ENCODE data around the gene INPP4B. TPM values are rescaled to one million over a fixed set of nuclear protein-coding genes. Genes with fewer than 3 reads are reported as not detected.

Gene INPP4B
- total and polyA plus RNA-seq, 2 donors, result 2.3 to 7.8 TPM

GRCh38 chr4:142160509-142160908, 685.6 kb downstream of the INPP4B start:
- Histone ChIP-seq H3K27ac (ENCODE audit: low read depth in 1 of 2, low read length in 1 of 2) (no peak overlapping the region), H3K36me3 (ENCODE audit: control insufficient read depth in 2 of 2, insufficient read depth in 2 of 2, low read length in 1 of 2) (no peaks in the 10 kb centered on the region), H3K9me3 (ENCODE audit: control insufficient read depth in 2 of 2, insufficient read depth in 1 of 2, low read length in 1 of 2) (no peaks in the 10 kb centered on the region), H3K4me3 (ENCODE audit: low read length in 2 of 2) (no peak overlapping the region), H3K27me3 (ENCODE audit: control insufficient read depth in 2 of 2, insufficient read depth in 1 of 2, low read length in 1 of 2) (no peaks in the 10 kb centered on the region), H3K4me1 (ENCODE audit: control insufficient read depth in 2 of 2, insufficient read depth in 2 of 2, low read length in 2 of 2) (no peaks in the 10 kb centered on the region)
- WGBS, result 97% methylated on average over 2 of the region's 2 CpGs
- no peak for DNase-seq (ENCODE audit: low read depth in 6 of 9, low spot score in 9 of 9)

DNA sequence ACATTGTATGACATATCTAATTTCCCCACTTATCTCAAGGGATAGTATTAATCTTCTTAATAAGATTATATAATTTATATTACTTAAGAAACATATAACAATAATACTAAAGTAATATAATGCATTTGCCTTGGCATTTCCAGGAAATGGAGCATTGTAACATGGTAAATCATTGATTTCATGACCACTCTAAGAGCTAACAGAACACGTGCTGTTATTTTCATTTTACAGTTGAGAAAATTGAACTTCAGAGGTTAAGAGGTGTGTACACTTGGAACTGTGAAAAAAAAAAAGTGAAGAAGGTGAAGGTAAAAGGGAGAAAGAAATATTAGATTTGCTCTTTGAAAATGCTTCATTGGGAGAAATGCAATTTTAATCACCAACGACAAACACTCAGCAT, 687.1 kb downstream of the INPP4B start:
- no peak overlapping the region for H3K27ac ChIP-seq (ENCODE audit: low read depth in 1 of 2, low read length in 1 of 2)
- H3K27me3 ChIP-seq (ENCODE audit: control insufficient read depth in 2 of 2, insufficient read depth in 1 of 2, low read length in 1 of 2), result no peaks in the 10 kb centered on the region
- H3K4me1 ChIP-seq (ENCODE audit: control insufficient read depth in 2 of 2, insufficient read depth in 2 of 2, low read length in 2 of 2), result no peaks in the 10 kb centered on the region
- no peak for DNase-seq (ENCODE audit: low read depth in 6 of 9, low spot score in 9 of 9)
- 97% methylated on average over 2 of the region's 2 CpGs for WGBS
- no peaks in the 10 kb centered on the region for H3K9me3 ChIP-seq (ENCODE audit: control insufficient read depth in 2 of 2, insufficient read depth in 1 of 2, low read length in 1 of 2)
- no peak overlapping the region for H3K4me3 ChIP-seq (ENCODE audit: low read length in 2 of 2)
- no peaks in the 10 kb centered on the region for H3K36me3 ChIP-seq (ENCODE audit: control insufficient read depth in 2 of 2, insufficient read depth in 2 of 2, low read length in 1 of 2)

- Histone ChIP-seq H3K36me3 (ENCODE audit: control insufficient read depth in 2 of 2, insufficient read depth in 2 of 2, low read length in 1 of 2) (no peaks in the 10 kb centered on the region), H3K9me3 (ENCODE audit: control insufficient read depth in 2 of 2, insufficient read depth in 1 of 2, low read length in 1 of 2) (no peaks in the 10 kb centered on the region), H3K27ac (ENCODE audit: low read depth in 1 of 2, low read length in 1 of 2) (no peak overlapping the region), H3K27me3 (ENCODE audit: control insufficient read depth in 2 of 2, insufficient read depth in 1 of 2, low read length in 1 of 2) (no peaks in the 10 kb centered on the region), H3K4me3 (ENCODE audit: low read length in 2 of 2) (no peak overlapping the region), H3K4me1 (ENCODE audit: control insufficient read depth in 2 of 2, insufficient read depth in 2 of 2, low read length in 2 of 2) (no peaks in the 10 kb centered on the region)
- DNase-seq (ENCODE audit: low read depth in 6 of 9, low spot score in 9 of 9), result no peak
Measured at GRCh38 chr4:142156256-142156655, 689.8 kb downstream of the INPP4B start.

DNA sequence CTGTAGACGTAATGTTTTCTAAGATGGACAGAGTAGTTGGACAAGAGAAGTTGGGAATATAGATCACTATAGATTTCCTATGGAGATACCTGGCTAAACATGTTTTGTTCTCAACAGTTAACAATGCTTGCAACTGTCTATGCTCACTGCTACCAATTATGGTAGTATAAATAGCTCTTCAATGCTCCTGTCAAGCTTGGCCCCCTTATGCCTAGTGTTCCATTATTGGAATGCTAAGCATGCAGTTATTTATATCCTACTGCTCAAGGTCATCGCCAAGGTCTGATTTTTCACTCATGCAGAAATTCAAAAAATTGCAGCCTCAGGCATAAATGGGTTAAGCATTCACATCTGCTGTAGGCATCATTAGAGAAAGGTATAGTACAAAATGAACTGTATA, 690.8 kb downstream of the INPP4B start:
- no peaks in the 10 kb centered on the region for H3K4me1 ChIP-seq (ENCODE audit: control insufficient read depth in 2 of 2, insufficient read depth in 2 of 2, low read length in 2 of 2)
- no peaks in the 10 kb centered on the region for H3K27me3 ChIP-seq (ENCODE audit: control insufficient read depth in 2 of 2, insufficient read depth in 1 of 2, low read length in 1 of 2)
- no peaks in the 10 kb centered on the region for H3K9me3 ChIP-seq (ENCODE audit: control insufficient read depth in 2 of 2, insufficient read depth in 1 of 2, low read length in 1 of 2)
- whole genome bisulfite sequencing, result 94% methylated on average over 2 of the region's 2 CpGs
- H3K27ac ChIP-seq (ENCODE audit: low read depth in 1 of 2, low read length in 1 of 2), result no peak overlapping the region
- no peaks in the 10 kb centered on the region for H3K36me3 ChIP-seq (ENCODE audit: control insufficient read depth in 2 of 2, insufficient read depth in 2 of 2, low read length in 1 of 2)
- H3K4me3 ChIP-seq (ENCODE audit: low read length in 2 of 2), result no peak overlapping the region
- DNase-seq (ENCODE audit: low read depth in 6 of 9, low spot score in 9 of 9), result no peak

DNA sequence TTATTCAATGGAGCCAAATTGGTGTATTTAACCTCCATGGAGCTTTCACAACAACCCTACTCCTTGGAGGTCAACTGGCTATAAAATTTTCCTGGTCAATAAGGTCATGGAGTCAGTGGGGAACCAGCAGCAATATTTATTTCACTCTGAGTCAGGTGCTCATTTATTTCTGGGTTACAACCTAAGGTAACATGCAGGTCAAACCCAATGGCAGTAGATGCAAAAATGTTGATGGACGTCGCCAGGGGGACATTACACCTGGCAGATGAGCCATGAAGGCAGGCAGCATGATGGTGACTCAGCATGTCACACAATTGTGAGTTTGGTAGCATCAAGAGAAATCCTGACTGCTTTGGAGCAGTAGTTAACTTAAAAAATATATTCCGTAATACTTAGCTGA, 695.6 kb downstream of the INPP4B start:
- no peak overlapping the region for H3K4me3 ChIP-seq (ENCODE audit: low read length in 2 of 2)
- H3K9me3 ChIP-seq (ENCODE audit: control insufficient read depth in 2 of 2, insufficient read depth in 1 of 2, low read length in 1 of 2), result no peaks in the 10 kb centered on the region
- WGBS, result 97% methylated on average over 3 of the region's 3 CpGs
- H3K27ac ChIP-seq (ENCODE audit: low read depth in 1 of 2, low read length in 1 of 2), result no peak overlapping the region
- DNase-seq (ENCODE audit: low read depth in 6 of 9, low spot score in 9 of 9), result no peak
- H3K27me3 ChIP-seq (ENCODE audit: control insufficient read depth in 2 of 2, insufficient read depth in 1 of 2, low read length in 1 of 2), result no peaks in the 10 kb centered on the region
- no peaks in the 10 kb centered on the region for H3K4me1 ChIP-seq (ENCODE audit: control insufficient read depth in 2 of 2, insufficient read depth in 2 of 2, low read length in 2 of 2)
- no peaks in the 10 kb centered on the region for H3K36me3 ChIP-seq (ENCODE audit: control insufficient read depth in 2 of 2, insufficient read depth in 2 of 2, low read length in 1 of 2)

- 96% methylated on average over 1 of the region's 1 CpG for WGBS
Measured at GRCh38 chr4:142144813-142145212, 701.3 kb downstream of the INPP4B start.

GRCh38 chr4:142142366-142143054, 703.6 kb downstream of the INPP4B start:
- 97% methylated on average over 2 of the region's 2 CpGs for WGBS
- Histone ChIP-seq H3K4me1 (ENCODE audit: control insufficient read depth in 2 of 2, insufficient read depth in 2 of 2, low read length in 2 of 2) (no peaks in the 10 kb centered on the region), H3K36me3 (ENCODE audit: control insufficient read depth in 2 of 2, insufficient read depth in 2 of 2, low read length in 1 of 2) (no peaks in the 10 kb centered on the region), H3K27me3 (ENCODE audit: control insufficient read depth in 2 of 2, insufficient read depth in 1 of 2, low read length in 1 of 2) (no peaks in the 10 kb centered on the region), H3K27ac (ENCODE audit: low read depth in 1 of 2, low read length in 1 of 2) (no peak overlapping the region), H3K9me3 (ENCODE audit: control insufficient read depth in 2 of 2, insufficient read depth in 1 of 2, low read length in 1 of 2) (no peaks in the 10 kb centered on the region), H3K4me3 (ENCODE audit: low read length in 2 of 2) (no peak overlapping the region)
- DNase-seq (ENCODE audit: low read depth in 6 of 9, low spot score in 9 of 9), result no peak

More at GRCh38 chr4:142144813-142145212, 701.3 kb downstream of the INPP4B start:
- Histone ChIP-seq H3K4me3 (ENCODE audit: low read length in 2 of 2) (no peak overlapping the region), H3K4me1 (ENCODE audit: control insufficient read depth in 2 of 2, insufficient read depth in 2 of 2, low read length in 2 of 2) (no peaks in the 10 kb centered on the region), H3K9me3 (ENCODE audit: control insufficient read depth in 2 of 2, insufficient read depth in 1 of 2, low read length in 1 of 2) (no peaks in the 10 kb centered on the region), H3K27ac (ENCODE audit: low read depth in 1 of 2, low read length in 1 of 2) (no peak overlapping the region), H3K36me3 (ENCODE audit: control insufficient read depth in 2 of 2, insufficient read depth in 2 of 2, low read length in 1 of 2) (no peaks in the 10 kb centered on the region), H3K27me3 (ENCODE audit: control insufficient read depth in 2 of 2, insufficient read depth in 1 of 2, low read length in 1 of 2) (no peaks in the 10 kb centered on the region)
- no peak for DNase-seq (ENCODE audit: low read depth in 6 of 9, low spot score in 9 of 9)

- Histone ChIP-seq H3K27ac (ENCODE audit: low read depth in 1 of 2, low read length in 1 of 2) (no peak overlapping the region), H3K4me1 (ENCODE audit: control insufficient read depth in 2 of 2, insufficient read depth in 2 of 2, low read length in 2 of 2) (no peaks in the 10 kb centered on the region), H3K36me3 (ENCODE audit: control insufficient read depth in 2 of 2, insufficient read depth in 2 of 2, low read length in 1 of 2) (no peaks in the 10 kb centered on the region), H3K27me3 (ENCODE audit: control insufficient read depth in 2 of 2, insufficient read depth in 1 of 2, low read length in 1 of 2) (no peaks in the 10 kb centered on the region), H3K4me3 (ENCODE audit: low read length in 2 of 2) (no peak overlapping the region), H3K9me3 (ENCODE audit: control insufficient read depth in 2 of 2, insufficient read depth in 1 of 2, low read length in 1 of 2) (no peaks in the 10 kb centered on the region)
- no peak for DNase-seq (ENCODE audit: low read depth in 6 of 9, low spot score in 9 of 9)
- WGBS, result 91% methylated on average over 2 of the region's 2 CpGs
Measured at GRCh38 chr4:142141224-142141623, 704.9 kb downstream of the INPP4B start.

- Histone ChIP-seq H3K27me3 (ENCODE audit: control insufficient read depth in 2 of 2, insufficient read depth in 1 of 2, low read length in 1 of 2) (no peaks in the 10 kb centered on the region), H3K36me3 (ENCODE audit: control insufficient read depth in 2 of 2, insufficient read depth in 2 of 2, low read length in 1 of 2) (no peaks in the 10 kb centered on the region), H3K4me3 (ENCODE audit: low read length in 2 of 2) (no peak overlapping the region), H3K9me3 (ENCODE audit: control insufficient read depth in 2 of 2, insufficient read depth in 1 of 2, low read length in 1 of 2) (no peaks in the 10 kb centered on the region), H3K4me1 (ENCODE audit: control insufficient read depth in 2 of 2, insufficient read depth in 2 of 2, low read length in 2 of 2) (peaks cover 0 to 3% of the 10 kb centered on the region in 2 donors), H3K27ac (ENCODE audit: low read depth in 1 of 2, low read length in 1 of 2) (no peak overlapping the region)
- 96% methylated on average over 1 of the region's 1 CpG for WGBS
- DNase-seq (ENCODE audit: low read depth in 6 of 9, low spot score in 9 of 9), result no peak
Measured at GRCh38 chr4:142130666-142131065, 715.4 kb downstream of the INPP4B start.
